ENCODE results near the gene PPP1R8. TPM values are rescaled to one million over a fixed set of nuclear protein-coding genes. Genes with fewer than 3 reads are reported as not detected.
A peak's percentile ranks its signal among the peaks of the same experiment; 100 is the strongest.

The PPP1R8 gene
- total and polyA plus RNA-seq, 2 of the 8 experiments (the other 6 are each of a cell fraction or from before 2014, with no cell fraction given) = 33.4 to 51.8 TPM

- TF ChIP-seq SIRT6 (IDR thresholded peaks at IDR 0.05; ENCODE audit: low read length) = no peak
- peak; percentile 41 for TF ChIP-seq NRF1 (IDR thresholded peaks at IDR 0.05; ENCODE audit: low read depth, low read length)
- TF ChIP-seq KDM4A (IDR thresholded peaks at IDR 0.05; ENCODE audit: low read depth, low read length, severe bottlenecking) = peak; percentile 66
- no peak for TF ChIP-seq TEAD4 (IDR thresholded peaks at IDR 0.05; ENCODE audit: low read depth, low read length)
- TF ChIP-seq EP300 (IDR thresholded peaks at IDR 0.05; ENCODE audit: borderline replicate concordance in 1 of 2, low read depth in 2 of 2, low read length in 2 of 2) = no peak
- TF ChIP-seq HDAC6 (IDR thresholded peaks at IDR 0.05; ENCODE audit: low read depth, low read length) = no peak
- TF ChIP-seq, protein P1, sequence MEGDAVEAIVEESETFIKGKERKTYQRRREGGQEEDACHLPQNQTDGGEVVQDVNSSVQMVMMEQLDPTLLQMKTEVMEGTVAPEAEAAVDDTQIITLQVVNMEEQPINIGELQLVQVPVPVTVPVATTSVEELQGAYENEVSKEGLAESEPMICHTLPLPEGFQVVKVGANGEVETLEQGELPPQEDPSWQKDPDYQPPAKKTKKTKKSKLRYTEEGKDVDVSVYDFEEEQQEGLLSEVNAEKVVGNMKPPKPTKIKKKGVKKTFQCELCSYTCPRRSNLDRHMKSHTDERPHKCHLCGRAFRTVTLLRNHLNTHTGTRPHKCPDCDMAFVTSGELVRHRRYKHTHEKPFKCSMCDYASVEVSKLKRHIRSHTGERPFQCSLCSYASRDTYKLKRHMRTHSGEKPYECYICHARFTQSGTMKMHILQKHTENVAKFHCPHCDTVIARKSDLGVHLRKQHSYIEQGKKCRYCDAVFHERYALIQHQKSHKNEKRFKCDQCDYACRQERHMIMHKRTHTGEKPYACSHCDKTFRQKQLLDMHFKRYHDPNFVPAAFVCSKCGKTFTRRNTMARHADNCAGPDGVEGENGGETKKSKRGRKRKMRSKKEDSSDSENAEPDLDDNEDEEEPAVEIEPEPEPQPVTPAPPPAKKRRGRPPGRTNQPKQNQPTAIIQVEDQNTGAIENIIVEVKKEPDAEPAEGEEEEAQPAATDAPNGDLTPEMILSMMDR (IDR thresholded peaks at IDR 0.05; ENCODE audit: control extremely low read depth in 1 of 3, insufficient read depth in 1 of 3, low read depth in 1 of 3, low read length in 3 of 3) = no peak
- TF ChIP-seq JUND (IDR thresholded peaks at IDR 0.05; ENCODE audit: low read length) = peak; percentile 36; the same call in 1 of the 2 replicates
- TF ChIP-seq EZH2 (IDR thresholded peaks at IDR 0.05; ENCODE audit: low read depth, low read length, severe bottlenecking) = no peak
- TF ChIP-seq KDM1A (IDR thresholded peaks at IDR 0.05; ENCODE audit: borderline replicate concordance, low read length) = no peak
Observed at GRCh38 chr1:27830621-27831440, at the start of gene PPP1R8 (continued).

Data from H1 (cell line).